ENCODE data around the gene FAM83D. TPM values are rescaled to one million over a fixed set of nuclear protein-coding genes. Genes with fewer than 3 reads are reported as not detected.

The FAM83D gene
- polyA plus RNA-seq, 2 of the 4 experiments (the other 2 are of a cell fraction): 57.1 to 58.3 TPM

- FAIRE-seq: no peak
- POLR2A ChIA-PET: interaction anchor here (0.6 to 2.7 kb wide), 10 partner anchors 10 to 393 kb away, joined by 3 to 34 read pairs (median 4); partner anchors contain the start of gene FAM83D
- WGBS (ENCODE audit: missing lambda C conversion rate): 0% methylated on average over 18 of the region's 70 CpGs
- TF ChIP-seq CTCF (IDR thresholded peaks at IDR 0.05): peak; percentile 31; the same call in 2 of the 3 replicates
- no peak for TF ChIP-seq KDM1A (IDR thresholded peaks at IDR 0.05; ENCODE audit: low read depth)
- no peak for TF ChIP-seq HOXB13 (CRISPR knock-in tag; IDR thresholded peaks at IDR 0.05; ENCODE audit: low read depth)
- TF ChIP-seq USF2 (IDR thresholded peaks at IDR 0.05): peak; percentile 100
- no peak for TF ChIP-seq CHD4 (IDR thresholded peaks at IDR 0.05; ENCODE audit: borderline replicate concordance)
- no peak; the same call in 1 of the 2 replicates for TF ChIP-seq MYC (IDR thresholded peaks at IDR 0.05; ENCODE audit: borderline replicate concordance, low read length)
- peak; percentile 64 to 80; a peak in 4 of 5 replicates for TF ChIP-seq JUN (IDR thresholded peaks at IDR 0.05)
- TF ChIP-seq TFCP2L1 (CRISPR knock-in tag; IDR thresholded peaks at IDR 0.05): 0 out of 2 replicates have a peak, but pooled peaks have one; percentile 51
- no peak for TF ChIP-seq JUNB (IDR thresholded peaks at IDR 0.05)
- TF ChIP-seq NR3C1 (IDR thresholded peaks at IDR 0.05): no peak
- TF ChIP-seq ESRRA (IDR thresholded peaks at IDR 0.05; ENCODE audit: borderline replicate concordance, low read length): no peak
- TF ChIP-seq CBX2 (IDR thresholded peaks at IDR 0.05; ENCODE audit: borderline replicate concordance, low read depth): no peak
- TF ChIP-seq HES2 (IDR thresholded peaks at IDR 0.05): no peak
- no peak for TF ChIP-seq ZNF302 (CRISPR knock-in tag; IDR thresholded peaks at IDR 0.05)
- TF ChIP-seq PHF8 (IDR thresholded peaks at IDR 0.05; ENCODE audit: borderline replicate concordance, low read depth): peak; percentile 71; the same call in 1 of the 2 replicates
- TF ChIP-seq RNF2 (IDR thresholded peaks at IDR 0.05; ENCODE audit: borderline replicate concordance, low read depth): no peak
- TF ChIP-seq POLR2A (IDR thresholded peaks at IDR 0.05; ENCODE audit: low read length): peak; percentile 30
- no peak for TF ChIP-seq REST (IDR thresholded peaks at IDR 0.05)
- TF ChIP-seq ELK1 (IDR thresholded peaks at IDR 0.05; ENCODE audit: low read depth, low read length): no peak
- no peak for TF ChIP-seq GATA3 (IDR thresholded peaks at IDR 0.05; ENCODE audit: borderline replicate concordance)
- no peak for TF ChIP-seq HEYL (CRISPR knock-in tag; IDR thresholded peaks at IDR 0.05)
- no peak for TF ChIP-seq EP300 (IDR thresholded peaks at IDR 0.05)
- no peak for TF ChIP-seq RARB (CRISPR knock-in tag; IDR thresholded peaks at IDR 0.05)
- TF ChIP-seq SMC3 (IDR thresholded peaks at IDR 0.05): 0 out of 3 replicates have a peak, but pooled peaks have one; percentile 16
- TF ChIP-seq MAX (IDR thresholded peaks at IDR 0.05): peak; percentile 94
- no peak for TF ChIP-seq CBX8 (IDR thresholded peaks at IDR 0.05)
- no peak for TF ChIP-seq MAFK (IDR thresholded peaks at IDR 0.05; ENCODE audit: partially characterized antibody)
- no peak for TF ChIP-seq EHMT2 (IDR thresholded peaks at IDR 0.05; ENCODE audit: low read depth)
- TF ChIP-seq TP53 (CRISPR knock-in tag; IDR thresholded peaks at IDR 0.05): no peak
- peak; percentile 98 for TF ChIP-seq NPAS2 (CRISPR knock-in tag; IDR thresholded peaks at IDR 0.05; ENCODE audit: borderline replicate concordance)
- TF ChIP-seq E2F6 (IDR thresholded peaks at IDR 0.05; ENCODE audit: borderline replicate concordance, low read depth): peak; percentile 92
- no peak for TF ChIP-seq HDAC2 (IDR thresholded peaks at IDR 0.05)
Measured at GRCh38 chr20:38962044-38962927, 36.1 kb downstream of the FAM83D start, which contains the start of gene DHX35. Gene DHX35 (plus strand): TSS chr20:38962344. CDS start chr20:38962368, 24 bp downstream.

More at GRCh38 chr20:38962044-38962927, 36.1 kb downstream of the FAM83D start, which contains the start of gene DHX35:
- Histone ChIP-seq H3K4me3 (peak within 1 kb of the TSS; percentile 95), H3K27ac (peak within 1 kb of the TSS; percentile 95 to 98), H3K4me2 (peak within 1 kb of the TSS; percentile 98), H3K4me1 (peaks cover 15% of the 10 kb centered on the region; the same call in 2 of the 3 replicates), H3K9me3 (no peaks in the 10 kb centered on the region)
- CTCF ChIA-PET: interaction anchor here (0.8 to 5.5 kb wide), 12 partner anchors 12 to 488 kb away, joined by 3 to 26 read pairs (median 3); partner anchors contain the start of gene FAM83D
- DNase-seq (ENCODE audit: low read depth in 1 of 2, low spot score in 1 of 2): peak; percentile 91 to 97
- peak; percentile 98 to 99 for ATAC-seq
